ENCODE data around the gene WWC2.

DNA sequence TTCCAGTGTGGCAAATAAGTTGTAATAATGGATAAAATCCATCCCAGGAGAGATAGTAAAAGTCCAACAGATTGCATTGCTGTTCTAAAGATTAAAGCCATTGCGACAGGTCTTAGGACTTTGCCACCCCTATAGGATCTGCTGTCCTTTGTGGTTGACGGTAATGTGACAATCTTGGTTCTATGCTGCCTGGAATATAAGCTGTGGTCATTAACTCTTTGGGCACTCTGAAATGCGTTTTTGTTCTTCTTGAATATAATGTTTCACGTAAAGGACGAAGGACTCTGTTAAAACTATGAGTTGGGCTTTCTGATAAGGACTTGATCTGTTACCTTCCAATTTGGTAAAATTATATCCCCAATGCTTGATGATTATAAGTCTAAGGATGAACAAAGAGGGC is 223.3 kb downstream of the WWC2 start, which contains the start of gene CLDN24:
- TF ChIP-seq, protein P1, sequence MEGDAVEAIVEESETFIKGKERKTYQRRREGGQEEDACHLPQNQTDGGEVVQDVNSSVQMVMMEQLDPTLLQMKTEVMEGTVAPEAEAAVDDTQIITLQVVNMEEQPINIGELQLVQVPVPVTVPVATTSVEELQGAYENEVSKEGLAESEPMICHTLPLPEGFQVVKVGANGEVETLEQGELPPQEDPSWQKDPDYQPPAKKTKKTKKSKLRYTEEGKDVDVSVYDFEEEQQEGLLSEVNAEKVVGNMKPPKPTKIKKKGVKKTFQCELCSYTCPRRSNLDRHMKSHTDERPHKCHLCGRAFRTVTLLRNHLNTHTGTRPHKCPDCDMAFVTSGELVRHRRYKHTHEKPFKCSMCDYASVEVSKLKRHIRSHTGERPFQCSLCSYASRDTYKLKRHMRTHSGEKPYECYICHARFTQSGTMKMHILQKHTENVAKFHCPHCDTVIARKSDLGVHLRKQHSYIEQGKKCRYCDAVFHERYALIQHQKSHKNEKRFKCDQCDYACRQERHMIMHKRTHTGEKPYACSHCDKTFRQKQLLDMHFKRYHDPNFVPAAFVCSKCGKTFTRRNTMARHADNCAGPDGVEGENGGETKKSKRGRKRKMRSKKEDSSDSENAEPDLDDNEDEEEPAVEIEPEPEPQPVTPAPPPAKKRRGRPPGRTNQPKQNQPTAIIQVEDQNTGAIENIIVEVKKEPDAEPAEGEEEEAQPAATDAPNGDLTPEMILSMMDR (IDR thresholded peaks at IDR 0.05) = no peak
- TF ChIP-seq POLR2A (IDR thresholded peaks at IDR 0.05) = no peak
